G401 (cell line): ENCODE measurements around the gene KRT3. TPM values are rescaled to one million over a fixed set of nuclear protein-coding genes. Genes with fewer than 3 reads are reported as not detected.

Experiments used
- DNase-seq: peaks from one replicate; pipeline ENCODE4 v3.0.0-alpha.2; 2015; ENCODE audit warnings: low spot score
- in situ Hi-C: cut with HindIII; loops from 2 replicates; pipeline ENCODE4 v1.10.0; 2016; ENCODE audit warnings: low sequenced_read_pairs, mixed read lengths
- total RNA-seq: library from RNA; depleted of rRNA; stranded (reverse); fragments of >200 nt; shearing (Covaris generic); gene quantifications from 2 replicates; pipeline ENCODE4 v1.2.3, GENCODE V29; 2014

The KRT3 gene
- total RNA-seq, 1 experiment from 2014 or later = not detected

DNA sequence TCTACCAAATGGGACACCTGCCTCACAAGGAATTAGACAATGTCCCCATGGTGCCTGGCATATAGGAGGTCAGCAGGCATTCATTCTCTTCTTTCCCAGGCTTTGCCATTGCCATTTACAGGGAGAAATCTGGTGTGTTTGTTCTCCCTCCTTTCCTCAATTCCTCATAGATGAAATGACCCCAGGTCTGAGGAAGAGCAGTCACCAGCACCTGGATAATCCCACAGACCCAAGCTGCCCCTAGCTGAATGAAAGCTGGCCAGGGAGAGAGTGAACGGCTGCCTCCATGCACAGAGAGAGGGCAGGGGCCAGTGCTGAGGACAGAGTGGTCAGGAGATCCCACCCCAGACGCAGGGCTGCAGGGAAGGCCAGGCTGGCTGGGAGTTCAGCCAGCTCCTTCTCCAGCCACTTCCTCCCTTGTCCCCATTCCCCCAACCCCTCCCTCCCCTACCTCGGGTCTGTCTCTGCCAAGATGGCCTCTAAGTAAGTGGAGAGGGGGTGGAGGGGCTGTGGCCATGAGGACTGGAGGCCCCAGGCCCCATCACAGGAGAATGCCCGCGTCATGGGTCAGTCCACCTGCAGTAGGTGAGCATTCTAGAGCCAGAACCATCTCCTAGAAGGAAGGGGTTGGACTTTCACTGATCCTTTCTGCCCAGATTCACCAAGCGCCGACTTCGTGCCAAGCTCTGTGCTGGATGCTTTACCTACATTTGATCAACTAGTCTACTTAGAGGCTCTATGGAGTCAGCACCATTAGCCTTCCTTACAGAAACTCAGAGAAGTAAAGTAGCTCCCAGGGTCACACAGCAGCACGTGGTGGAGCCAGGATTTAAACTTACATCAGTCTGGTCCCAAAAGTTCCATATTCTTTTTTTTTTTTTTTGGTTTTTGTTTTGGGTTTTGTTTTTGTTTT, 20.0 kb upstream of the KRT3 start:
- in situ Hi-C loops = no loop called here
- no peak for DNase-seq

DNA sequence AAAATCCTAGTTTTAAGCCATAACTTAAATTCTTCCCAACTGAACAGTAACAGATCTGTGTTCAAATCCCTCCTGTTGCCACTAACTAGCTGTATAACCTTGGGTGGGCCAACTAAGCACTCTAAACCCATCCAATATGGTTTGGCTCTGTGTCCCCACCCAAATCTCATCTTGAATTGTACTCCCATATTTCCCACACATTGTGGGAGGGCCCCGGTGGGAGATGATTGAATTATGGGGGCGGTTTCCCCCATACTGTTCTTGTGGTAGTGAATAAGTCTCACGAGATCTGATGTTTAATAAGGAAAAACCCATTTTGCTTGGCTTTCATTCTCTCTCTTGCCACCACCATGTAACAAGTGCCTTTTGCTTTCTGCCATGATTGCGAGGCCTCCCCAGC, 19.2 kb upstream of the KRT3 start:
- DNase-seq = no peak
- in situ Hi-C loops = no loop called here

- no peak for DNase-seq
- in situ Hi-C loops = no loop called here
Measured at GRCh38 chr12:52814710-52815155, 18.8 kb upstream of the KRT3 start.

- in situ Hi-C loops = no loop called here
- no peak for DNase-seq
Measured at GRCh38 chr12:52813885-52814709, 18.2 kb upstream of the KRT3 start, which contains the start of gene KRT4. KRT4 (minus strand) TSS chr12:52814116; CDS start chr12:52814058, 58 bp downstream.

- in situ Hi-C loops = no loop called here
Measured at GRCh38 chr12:52813203-52813819, 17.4 kb upstream of the KRT3 start.

GRCh38 chr12:52812749-52813148, 16.8 kb upstream of the KRT3 start:
- in situ Hi-C loops = no loop called here
- no peak for DNase-seq

More at GRCh38 chr12:52813203-52813819, 17.4 kb upstream of the KRT3 start:
- no peak for DNase-seq

- in situ Hi-C loops = no loop called here
Measured at GRCh38 chr12:52812073-52812400, 16.1 kb upstream of the KRT3 start.

GRCh38 chr12:52811191-52812072, 15.5 kb upstream of the KRT3 start:
- no peak for DNase-seq
- in situ Hi-C loops = no loop called here

More at GRCh38 chr12:52812073-52812400, 16.1 kb upstream of the KRT3 start:
- DNase-seq = no peak

- in situ Hi-C loops = no loop called here
Measured at GRCh38 chr12:52810554-52810953, 14.6 kb upstream of the KRT3 start.

GRCh38 chr12:52809166-52809565, 13.2 kb upstream of the KRT3 start:
- in situ Hi-C loops = no loop called here
- DNase-seq = no peak

More at GRCh38 chr12:52810554-52810953, 14.6 kb upstream of the KRT3 start:
- no peak for DNase-seq

- no peak for DNase-seq
- in situ Hi-C loops = no loop called here
Measured at GRCh38 chr12:52808573-52809160, 12.8 kb upstream of the KRT3 start.

DNA sequence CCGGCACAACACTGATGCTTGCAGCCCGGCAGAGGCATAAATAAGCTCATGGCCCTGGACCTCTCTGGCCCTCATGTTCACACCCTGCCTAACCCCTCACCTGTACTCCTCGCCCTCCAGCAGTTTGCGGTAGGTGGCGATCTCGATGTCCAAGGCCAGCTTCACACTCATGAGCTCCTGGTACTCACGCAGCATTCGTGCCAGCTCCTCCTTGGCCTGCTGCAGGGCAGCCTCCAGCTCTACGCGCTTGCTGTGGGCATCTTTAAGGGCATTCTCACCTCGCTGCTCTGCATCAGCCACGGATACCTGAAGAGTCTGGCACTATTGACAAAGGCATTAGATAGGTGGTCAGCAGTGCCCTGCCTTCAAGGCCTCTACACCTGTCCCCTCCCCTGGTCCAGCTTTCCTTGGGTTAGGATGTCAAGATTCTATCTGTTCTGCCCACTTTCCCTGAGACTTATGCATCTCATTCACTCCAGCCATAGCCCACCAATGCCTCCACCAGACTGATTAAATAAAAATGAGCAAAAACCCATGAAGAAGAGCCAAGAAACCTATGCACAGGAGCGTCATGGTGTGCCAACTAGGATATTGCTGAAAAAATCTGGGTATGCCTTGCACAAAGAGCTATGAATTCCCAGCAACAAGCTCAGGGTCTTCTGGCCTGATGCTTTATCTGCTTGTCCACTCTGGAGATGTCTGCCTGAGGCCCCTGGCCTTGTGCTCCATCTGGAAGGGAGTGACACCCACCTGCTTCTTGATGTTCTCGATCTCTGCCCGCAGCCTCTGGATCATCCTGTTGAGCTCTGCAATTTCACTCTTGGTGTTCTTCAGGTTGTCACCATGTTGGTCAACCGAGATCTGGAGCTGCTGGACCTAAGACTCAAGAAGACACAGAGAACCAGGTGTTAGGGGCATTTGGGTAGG, 11.9 kb upstream of the KRT3 start:
- DNase-seq = no peak
- in situ Hi-C loops = no loop called here

GRCh38 chr12:52806821-52807543, 11.1 kb upstream of the KRT3 start:
- DNase-seq = no peak
- in situ Hi-C loops = no loop called here

DNA sequence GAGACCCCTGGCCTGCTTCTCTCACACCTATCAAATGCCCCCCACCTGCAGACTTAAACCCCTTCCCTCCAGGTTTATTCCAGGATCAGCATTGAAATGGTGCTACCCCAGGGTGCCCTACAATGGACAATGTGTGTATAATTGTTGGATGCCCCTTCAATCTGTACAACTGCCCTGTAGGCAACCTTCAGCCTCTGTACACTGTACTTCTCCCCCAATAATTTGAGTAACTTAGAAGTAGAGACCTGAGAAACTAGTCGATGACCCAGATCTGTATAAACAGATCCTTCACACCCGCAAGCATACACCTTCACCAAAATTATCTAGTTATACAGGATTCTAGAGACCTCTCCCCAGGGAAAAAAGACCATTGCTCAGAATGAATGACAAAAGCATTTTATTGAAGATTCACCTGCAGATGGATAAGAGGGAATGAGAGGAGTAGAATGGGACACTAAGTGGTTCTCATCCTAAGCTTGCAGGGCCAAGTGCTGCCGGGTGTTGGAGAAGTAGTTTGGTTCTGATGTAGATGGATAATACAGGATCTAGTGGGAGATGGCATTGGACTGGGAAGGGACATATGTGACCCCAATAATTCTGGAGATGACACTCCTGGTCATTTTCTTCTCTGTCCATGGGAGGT, 10.4 kb upstream of the KRT3 start:
- no peak for DNase-seq
- in situ Hi-C loops = no loop called here

DNA sequence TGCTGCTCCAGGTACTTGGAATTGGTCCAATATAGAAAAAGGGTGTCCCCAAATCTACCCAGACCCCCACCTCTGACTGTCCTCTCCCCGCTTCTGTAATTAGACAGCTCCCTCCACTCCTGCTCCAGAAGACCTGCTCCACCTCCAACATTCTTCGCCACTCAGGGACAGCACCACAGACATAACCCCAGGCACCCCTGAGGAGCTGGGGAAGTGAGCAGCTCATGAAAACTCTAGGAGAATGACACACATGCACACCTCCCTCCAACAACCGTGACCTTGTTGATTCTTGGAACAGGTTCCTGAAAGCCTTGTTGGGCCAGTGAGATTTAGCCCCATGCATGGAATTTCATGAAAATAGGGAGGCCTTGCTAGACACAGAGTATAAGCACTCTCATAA, 9.8 kb upstream of the KRT3 start:
- in situ Hi-C loops = no loop called here
- no peak for DNase-seq

- DNase-seq = no peak
- in situ Hi-C loops = no loop called here
Measured at GRCh38 chr12:52805000-52805399, 9.1 kb upstream of the KRT3 start.
